ENCODE data around the gene IL1RAPL2. TPM values are rescaled to one million over a fixed set of nuclear protein-coding genes. Genes with fewer than 3 reads are reported as not detected.

The IL1RAPL2 gene
- total RNA-seq, 1 experiment from 2014 or later: not detected

DNA sequence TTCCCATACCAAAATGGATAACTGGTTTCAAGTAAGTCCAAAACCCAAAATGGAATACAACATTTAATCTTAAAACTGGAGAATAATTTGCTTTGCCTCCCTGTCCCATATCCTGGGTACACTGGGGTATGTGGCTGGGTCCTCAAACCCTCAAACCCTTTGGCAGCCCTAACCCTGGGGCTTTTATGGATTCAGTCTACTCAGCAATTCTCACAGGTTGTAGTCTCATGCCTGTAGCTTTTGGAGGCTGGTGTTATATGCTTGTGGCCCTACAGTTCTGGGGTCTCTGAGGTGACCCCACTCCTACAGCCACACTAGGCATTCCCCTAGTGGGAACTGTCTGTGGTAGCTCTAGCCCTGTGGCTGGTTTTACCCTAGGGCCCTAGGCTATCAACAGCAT lies 1145.8 kb downstream of the IL1RAPL2 start:
- no TSS peak for BruUV-seq (replicated peaks)
- in situ Hi-C loops (cut with HindIII; ENCODE audit: low pct_unique_long_range_greater_than_20kb, low sequenced_read_pairs): no loop called here
- ChIA-PET POLR2A (no interaction called here), CTCF (no interaction called here)
- no peak overlapping the region for H3K27ac ChIP-seq (ENCODE audit: low read length)
- H3K9me3 ChIP-seq (ENCODE audit: control insufficient read depth, insufficient read depth, low read depth, low read length): no peaks in the 10 kb centered on the region
- DNase-seq (ENCODE audit: low read depth, low spot score) (no peak), ATAC-seq (no peak)
- no peak for TF ChIP-seq SIN3A (IDR thresholded peaks at IDR 0.05; ENCODE audit: borderline replicate concordance, insufficient read depth, low read depth, low read length)
- no peak for TF ChIP-seq POLR2AphosphoS5 (IDR thresholded peaks at IDR 0.05; ENCODE audit: low read depth, low read length)
- no peak for TF ChIP-seq TCF7L2 (IDR thresholded peaks at IDR 0.05; ENCODE audit: low read depth, low read length)
- TF ChIP-seq, protein P1, sequence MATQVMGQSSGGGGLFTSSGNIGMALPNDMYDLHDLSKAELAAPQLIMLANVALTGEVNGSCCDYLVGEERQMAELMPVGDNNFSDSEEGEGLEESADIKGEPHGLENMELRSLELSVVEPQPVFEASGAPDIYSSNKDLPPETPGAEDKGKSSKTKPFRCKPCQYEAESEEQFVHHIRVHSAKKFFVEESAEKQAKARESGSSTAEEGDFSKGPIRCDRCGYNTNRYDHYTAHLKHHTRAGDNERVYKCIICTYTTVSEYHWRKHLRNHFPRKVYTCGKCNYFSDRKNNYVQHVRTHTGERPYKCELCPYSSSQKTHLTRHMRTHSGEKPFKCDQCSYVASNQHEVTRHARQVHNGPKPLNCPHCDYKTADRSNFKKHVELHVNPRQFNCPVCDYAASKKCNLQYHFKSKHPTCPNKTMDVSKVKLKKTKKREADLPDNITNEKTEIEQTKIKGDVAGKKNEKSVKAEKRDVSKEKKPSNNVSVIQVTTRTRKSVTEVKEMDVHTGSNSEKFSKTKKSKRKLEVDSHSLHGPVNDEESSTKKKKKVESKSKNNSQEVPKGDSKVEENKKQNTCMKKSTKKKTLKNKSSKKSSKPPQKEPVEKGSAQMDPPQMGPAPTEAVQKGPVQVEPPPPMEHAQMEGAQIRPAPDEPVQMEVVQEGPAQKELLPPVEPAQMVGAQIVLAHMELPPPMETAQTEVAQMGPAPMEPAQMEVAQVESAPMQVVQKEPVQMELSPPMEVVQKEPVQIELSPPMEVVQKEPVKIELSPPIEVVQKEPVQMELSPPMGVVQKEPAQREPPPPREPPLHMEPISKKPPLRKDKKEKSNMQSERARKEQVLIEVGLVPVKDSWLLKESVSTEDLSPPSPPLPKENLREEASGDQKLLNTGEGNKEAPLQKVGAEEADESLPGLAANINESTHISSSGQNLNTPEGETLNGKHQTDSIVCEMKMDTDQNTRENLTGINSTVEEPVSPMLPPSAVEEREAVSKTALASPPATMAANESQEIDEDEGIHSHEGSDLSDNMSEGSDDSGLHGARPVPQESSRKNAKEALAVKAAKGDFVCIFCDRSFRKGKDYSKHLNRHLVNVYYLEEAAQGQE (IDR thresholded peaks at IDR 0.05; ENCODE audit: insufficient read depth in 1 of 2, low read depth in 2 of 2, low read length in 1 of 2): no peak
- TF ChIP-seq, protein P2, sequence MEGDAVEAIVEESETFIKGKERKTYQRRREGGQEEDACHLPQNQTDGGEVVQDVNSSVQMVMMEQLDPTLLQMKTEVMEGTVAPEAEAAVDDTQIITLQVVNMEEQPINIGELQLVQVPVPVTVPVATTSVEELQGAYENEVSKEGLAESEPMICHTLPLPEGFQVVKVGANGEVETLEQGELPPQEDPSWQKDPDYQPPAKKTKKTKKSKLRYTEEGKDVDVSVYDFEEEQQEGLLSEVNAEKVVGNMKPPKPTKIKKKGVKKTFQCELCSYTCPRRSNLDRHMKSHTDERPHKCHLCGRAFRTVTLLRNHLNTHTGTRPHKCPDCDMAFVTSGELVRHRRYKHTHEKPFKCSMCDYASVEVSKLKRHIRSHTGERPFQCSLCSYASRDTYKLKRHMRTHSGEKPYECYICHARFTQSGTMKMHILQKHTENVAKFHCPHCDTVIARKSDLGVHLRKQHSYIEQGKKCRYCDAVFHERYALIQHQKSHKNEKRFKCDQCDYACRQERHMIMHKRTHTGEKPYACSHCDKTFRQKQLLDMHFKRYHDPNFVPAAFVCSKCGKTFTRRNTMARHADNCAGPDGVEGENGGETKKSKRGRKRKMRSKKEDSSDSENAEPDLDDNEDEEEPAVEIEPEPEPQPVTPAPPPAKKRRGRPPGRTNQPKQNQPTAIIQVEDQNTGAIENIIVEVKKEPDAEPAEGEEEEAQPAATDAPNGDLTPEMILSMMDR (IDR thresholded peaks at IDR 0.05): no peak
- no peaks in the 10 kb centered on the region for H3K27me3 ChIP-seq (ENCODE audit: control insufficient read depth, insufficient read depth, low read length)
- intact Hi-C loops (cut with micrococcal nuclease; ENCODE audit: unreplicated experiment): no loop called here
- no peak overlapping the region for H3K4me3 ChIP-seq (ENCODE audit: low read depth in 2 of 2, low read length in 2 of 2)
- H3K36me3 ChIP-seq (ENCODE audit: control insufficient read depth, insufficient read depth, low read length): no peaks in the 10 kb centered on the region
- H3K4me1 ChIP-seq (ENCODE audit: control insufficient read depth, insufficient read depth, low read length): no peaks in the 10 kb centered on the region

DNA sequence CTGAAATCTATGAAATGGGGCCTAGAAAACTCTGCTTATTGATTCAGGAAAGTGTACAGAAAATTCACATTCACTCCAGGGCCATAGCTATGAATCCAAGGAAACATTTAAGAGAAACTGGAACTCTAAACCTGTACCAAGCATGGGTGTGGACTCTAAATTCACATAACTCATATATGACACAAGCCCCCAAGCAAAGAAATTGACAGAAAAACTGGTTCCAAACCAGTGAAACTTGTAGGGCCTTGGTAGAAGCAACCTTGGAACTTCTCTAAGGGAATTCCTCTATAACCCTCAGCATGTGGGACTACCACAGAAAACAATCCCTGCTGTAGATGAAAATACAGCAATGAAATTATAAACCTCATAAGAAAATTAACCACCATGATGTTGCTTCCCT lies 1149.7 kb downstream of the IL1RAPL2 start:
- CTCF ChIA-PET: no interaction called here
- H3K27me3 ChIP-seq (ENCODE audit: control insufficient read depth, insufficient read depth, low read length): no peaks in the 10 kb centered on the region
- H3K4me1 ChIP-seq (ENCODE audit: control insufficient read depth, insufficient read depth, low read length): no peaks in the 10 kb centered on the region
- in situ Hi-C loops (cut with HindIII; ENCODE audit: low pct_unique_long_range_greater_than_20kb, low sequenced_read_pairs): no loop called here
- POLR2A ChIA-PET: no interaction called here
- no peak overlapping the region for H3K4me3 ChIP-seq (ENCODE audit: low read depth in 2 of 2, low read length in 2 of 2)
- TF ChIP-seq SIN3A (IDR thresholded peaks at IDR 0.05; ENCODE audit: borderline replicate concordance, insufficient read depth, low read depth, low read length) (no peak), TCF7L2 (IDR thresholded peaks at IDR 0.05; ENCODE audit: low read depth, low read length) (no peak), POLR2AphosphoS5 (IDR thresholded peaks at IDR 0.05; ENCODE audit: low read depth, low read length) (no peak)
- TF ChIP-seq, protein P2 (IDR thresholded peaks at IDR 0.05): no peak
- TF ChIP-seq, protein P1 (IDR thresholded peaks at IDR 0.05; ENCODE audit: insufficient read depth in 1 of 2, low read depth in 2 of 2, low read length in 1 of 2): no peak
- H3K27ac ChIP-seq (ENCODE audit: low read length): no peak overlapping the region
- H3K36me3 ChIP-seq (ENCODE audit: control insufficient read depth, insufficient read depth, low read length): no peaks in the 10 kb centered on the region
- BruUV-seq (replicated peaks): no TSS peak
- ATAC-seq (no peak), DNase-seq (ENCODE audit: low read depth, low spot score) (no peak)
- intact Hi-C loops (cut with micrococcal nuclease; ENCODE audit: unreplicated experiment): no loop called here
- no peaks in the 10 kb centered on the region for H3K9me3 ChIP-seq (ENCODE audit: control insufficient read depth, insufficient read depth, low read depth, low read length)
